Measurements from ENCODE around the gene NDUFA5.

- no peak for TF ChIP-seq CTCF (IDR thresholded peaks at IDR 0.05)
- TF ChIP-seq POLR2A (IDR thresholded peaks at IDR 0.05), result no peak
Observed at GRCh38 chr7:123555484-123555883, 2.1 kb downstream of the NDUFA5 start.
